MM.1S (cell line): ENCODE results near the gene MYL6B.
"Not testable (repeated sequence)": the region's sequence is repeated elsewhere in the genome, so short reads cannot be mapped to it uniquely, and the experiment has no call there.

Source experiments
- DNase-seq: peaks from one replicate; pipeline ENCODE4 v3.0.0-alpha.2; 2015
- H2AFZ ChIP-seq: fragments of 300-600 bp; sonication (generic); 2 replicates; pipeline ENCODE4 v1.6.0; 2016; ENCODE audit warnings: antibody characterized with exemption, low read length
- H3F3A ChIP-seq: fragments of 300-600 bp; sonication (generic); 2 replicates; pipeline ENCODE4 v1.6.1; 2016; ENCODE audit warnings: mild to moderate bottlenecking, antibody characterized with exemption, low read length, moderate library complexity, mixed read lengths; ENCODE audit not compliant: insufficient read depth
- H3K27ac ChIP-seq: fragments of 300-600 bp; sonication (generic); 2 replicates; pipeline ENCODE4 v1.5.1; 2016; ENCODE audit warnings: mild to moderate bottlenecking, low read length
- H3K27me3 ChIP-seq: fragments of 300-600 bp; sonication (generic); replicated peaks from 2 replicates; pipeline ENCODE4 v1.6.0; 2016; ENCODE audit warnings: low read length; ENCODE audit not compliant: insufficient read depth
- H3K36me3 ChIP-seq: fragments of 300-600 bp; sonication (generic); replicated peaks from 2 replicates; pipeline ENCODE4 v1.6.1; 2016; ENCODE audit warnings: mild to moderate bottlenecking, low read length, mixed read lengths; ENCODE audit not compliant: insufficient read depth
- H3K4me1 ChIP-seq: fragments of 300-600 bp; sonication (generic); 2 replicates; pipeline ENCODE4 v1.6.1; 2016; ENCODE audit warnings: low read length, mixed read lengths
- H3K4me2 ChIP-seq: fragments of 300-600 bp; sonication (generic); 2 replicates; pipeline ENCODE4 v1.6.0; 2016; ENCODE audit warnings: low read depth, low read length
- H3K4me3 ChIP-seq: fragments of 300-600 bp; sonication (generic); 2 replicates; pipeline ENCODE4 v1.5.1; 2016; ENCODE audit warnings: low read length, mixed read lengths
- H3K79me2 ChIP-seq: fragments of 300-600 bp; sonication (generic); 2 replicates; pipeline ENCODE4 v1.6.1; 2016; ENCODE audit warnings: mixed run types, low read length, mixed read lengths
- H3K9ac ChIP-seq: fragments of 300-600 bp; sonication (generic); 2 replicates; pipeline ENCODE4 v1.6.1; 2016; ENCODE audit warnings: low read length, mixed read lengths
- H3K9me2 ChIP-seq: fragments of 300-600 bp; sonication (generic); replicated peaks from 2 replicates; pipeline ENCODE4 v1.6.1; 2016; ENCODE audit warnings: mild to moderate bottlenecking, low read length, mixed read lengths; ENCODE audit not compliant: insufficient read depth
- H3K9me3 ChIP-seq: fragments of 300-600 bp; sonication (generic); replicated peaks from 2 replicates; pipeline ENCODE4 v1.6.1; 2016; ENCODE audit warnings: mild to moderate bottlenecking, low read length, mixed read lengths; ENCODE audit not compliant: insufficient read depth
- H4K20me1 ChIP-seq: fragments of 300-600 bp; sonication (generic); 2 replicates; pipeline ENCODE4 v1.6.1; 2016; ENCODE audit warnings: mild to moderate bottlenecking, low read length, moderate library complexity, mixed read lengths; ENCODE audit not compliant: insufficient read depth
- EZH2 ChIP-seq: fragments of 300-600 bp; sonication (generic); optimal IDR thresholded peaks from 2 replicates; pipeline ENCODE3; 2017; ENCODE audit warnings: low read depth, mild to moderate bottlenecking, antibody characterized with exemption, low read length, mixed read lengths
- EZH2phosphoT487 ChIP-seq: fragments of 300-600 bp; sonication (generic); IDR thresholded peaks from 2 replicates; pipeline ENCODE4 v1.6.1; 2018; ENCODE audit warnings: antibody characterized with exemption, low read length
- TF ChIP-seq, protein P1 (sequence below): fragments of 300-600 bp; sonication (generic); IDR thresholded peaks from 2 replicates; pipeline ENCODE4 v1.5.1; 2016; ENCODE audit warnings: antibody characterized with exemption, low read length, mixed read lengths

Gene MYL6B

DNA sequence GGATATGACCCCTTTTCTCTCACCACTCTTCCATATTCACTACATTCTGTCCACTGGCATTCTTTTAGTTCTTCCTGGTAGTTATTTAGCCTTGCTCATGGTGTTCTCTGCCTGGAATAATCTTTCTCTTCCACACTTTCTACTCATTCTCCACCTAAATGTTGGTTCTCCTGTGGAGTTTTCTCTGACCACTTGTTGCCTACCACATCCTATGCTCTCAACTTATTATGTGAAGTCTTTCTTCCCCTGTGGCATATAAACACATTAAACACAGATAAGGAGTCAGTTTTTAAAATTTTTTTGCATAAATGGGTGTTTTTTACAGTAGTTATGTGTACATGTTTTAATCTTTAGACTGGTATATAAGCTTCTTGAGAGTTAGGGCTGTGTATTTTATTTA, 40.2 kb downstream of the MYL6B start:
- no peaks in the 10 kb centered on the region for H3K9me2 ChIP-seq
- H3K4me2 ChIP-seq: no peak overlapping the region
- H3K9me3 ChIP-seq: no peaks in the 10 kb centered on the region
- H3K27ac ChIP-seq: no peak overlapping the region
- H4K20me1 ChIP-seq: no peaks in the 10 kb centered on the region
- peaks cover 18% of the 10 kb centered on the region for H3K4me1 ChIP-seq
- TF ChIP-seq, protein P1, sequence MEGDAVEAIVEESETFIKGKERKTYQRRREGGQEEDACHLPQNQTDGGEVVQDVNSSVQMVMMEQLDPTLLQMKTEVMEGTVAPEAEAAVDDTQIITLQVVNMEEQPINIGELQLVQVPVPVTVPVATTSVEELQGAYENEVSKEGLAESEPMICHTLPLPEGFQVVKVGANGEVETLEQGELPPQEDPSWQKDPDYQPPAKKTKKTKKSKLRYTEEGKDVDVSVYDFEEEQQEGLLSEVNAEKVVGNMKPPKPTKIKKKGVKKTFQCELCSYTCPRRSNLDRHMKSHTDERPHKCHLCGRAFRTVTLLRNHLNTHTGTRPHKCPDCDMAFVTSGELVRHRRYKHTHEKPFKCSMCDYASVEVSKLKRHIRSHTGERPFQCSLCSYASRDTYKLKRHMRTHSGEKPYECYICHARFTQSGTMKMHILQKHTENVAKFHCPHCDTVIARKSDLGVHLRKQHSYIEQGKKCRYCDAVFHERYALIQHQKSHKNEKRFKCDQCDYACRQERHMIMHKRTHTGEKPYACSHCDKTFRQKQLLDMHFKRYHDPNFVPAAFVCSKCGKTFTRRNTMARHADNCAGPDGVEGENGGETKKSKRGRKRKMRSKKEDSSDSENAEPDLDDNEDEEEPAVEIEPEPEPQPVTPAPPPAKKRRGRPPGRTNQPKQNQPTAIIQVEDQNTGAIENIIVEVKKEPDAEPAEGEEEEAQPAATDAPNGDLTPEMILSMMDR: no peak
- TF ChIP-seq EZH2phosphoT487 (no peak), EZH2 (no peak)
- H3K79me2 ChIP-seq: peaks cover 14% of the 10 kb centered on the region
- H3K36me3 ChIP-seq: no peaks in the 10 kb centered on the region
- no peak overlapping the region for H2AFZ ChIP-seq
- no peak overlapping the region for H3K9ac ChIP-seq
- no peak for DNase-seq
- no peaks in the 10 kb centered on the region for H3K27me3 ChIP-seq
- H3K4me3 ChIP-seq: no peak overlapping the region
- H3F3A ChIP-seq: peaks cover 14% of the 10 kb centered on the region

- Histone ChIP-seq H2AFZ (peak overlapping the region; percentile 88), H3K36me3 (no peaks in the 10 kb centered on the region), H3K79me2 (peaks cover 9% of the 10 kb centered on the region), H3K4me1 (peaks cover 12% of the 10 kb centered on the region), H3K4me2 (peak overlapping the region; percentile 14; the same call in 1 of the 2 replicates), H3K9me2 (no peaks in the 10 kb centered on the region), H3K27me3 (no peaks in the 10 kb centered on the region), H4K20me1 (no peaks in the 10 kb centered on the region), H3K9me3 (no peaks in the 10 kb centered on the region), H3F3A (peaks cover 14% of the 10 kb centered on the region), H3K27ac (no peak overlapping the region), H3K4me3 (no peak overlapping the region), H3K9ac (no peak overlapping the region)
- TF ChIP-seq, protein P1: peak; percentile 84
- TF ChIP-seq EZH2phosphoT487: no peak
- DNase-seq: peak; percentile 87
These were observed 40.7 kb downstream of the MYL6B start for GRCh38 chr12:56193025-56193578.

DNA sequence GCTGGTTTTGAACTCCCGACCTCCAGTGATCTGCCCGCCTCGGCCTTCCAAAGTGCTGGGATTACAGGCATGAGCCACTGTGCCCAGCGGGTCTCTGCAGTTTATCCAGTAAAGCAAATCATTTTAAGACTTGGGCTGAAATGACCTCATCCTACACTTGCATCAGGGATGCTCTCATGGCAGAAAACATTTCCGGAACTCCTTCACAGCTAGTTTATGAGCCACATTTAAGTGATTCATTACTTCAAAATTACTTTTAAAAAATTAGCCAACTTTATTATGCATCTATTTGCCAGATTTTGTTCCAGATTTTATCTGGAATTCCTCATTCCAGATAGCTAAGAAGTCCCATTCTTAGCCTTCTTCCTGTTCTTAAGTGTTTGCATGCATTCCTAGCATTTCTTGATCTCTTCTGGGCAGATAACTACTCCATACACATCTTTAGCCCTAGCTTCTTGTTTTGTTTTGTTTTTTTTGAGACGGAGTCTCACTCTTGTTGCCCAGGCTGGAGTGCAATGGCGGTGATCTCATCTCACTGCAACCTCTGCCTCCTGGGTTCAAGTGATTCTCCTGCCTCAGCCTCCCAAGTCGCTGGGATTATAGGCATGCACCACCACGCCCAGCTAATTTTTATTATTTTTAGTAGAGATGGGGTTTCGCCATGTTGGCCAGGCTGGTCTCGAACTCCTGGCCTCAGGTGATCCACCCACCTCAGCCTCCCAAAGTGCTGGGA, 44.6 kb downstream of the MYL6B start:
- not testable (repeated sequence) for H3K36me3 ChIP-seq, H3K9me2 ChIP-seq, H3K9me3 ChIP-seq, H3K4me2 ChIP-seq, DNase-seq, H3K27me3 ChIP-seq, H3K27ac ChIP-seq, H3F3A ChIP-seq, H3K4me1 ChIP-seq, H4K20me1 ChIP-seq, H3K9ac ChIP-seq, H3K4me3 ChIP-seq, H3K79me2 ChIP-seq, H2AFZ ChIP-seq
